ENCODE measurements around the gene ZC3H7A.

DNA sequence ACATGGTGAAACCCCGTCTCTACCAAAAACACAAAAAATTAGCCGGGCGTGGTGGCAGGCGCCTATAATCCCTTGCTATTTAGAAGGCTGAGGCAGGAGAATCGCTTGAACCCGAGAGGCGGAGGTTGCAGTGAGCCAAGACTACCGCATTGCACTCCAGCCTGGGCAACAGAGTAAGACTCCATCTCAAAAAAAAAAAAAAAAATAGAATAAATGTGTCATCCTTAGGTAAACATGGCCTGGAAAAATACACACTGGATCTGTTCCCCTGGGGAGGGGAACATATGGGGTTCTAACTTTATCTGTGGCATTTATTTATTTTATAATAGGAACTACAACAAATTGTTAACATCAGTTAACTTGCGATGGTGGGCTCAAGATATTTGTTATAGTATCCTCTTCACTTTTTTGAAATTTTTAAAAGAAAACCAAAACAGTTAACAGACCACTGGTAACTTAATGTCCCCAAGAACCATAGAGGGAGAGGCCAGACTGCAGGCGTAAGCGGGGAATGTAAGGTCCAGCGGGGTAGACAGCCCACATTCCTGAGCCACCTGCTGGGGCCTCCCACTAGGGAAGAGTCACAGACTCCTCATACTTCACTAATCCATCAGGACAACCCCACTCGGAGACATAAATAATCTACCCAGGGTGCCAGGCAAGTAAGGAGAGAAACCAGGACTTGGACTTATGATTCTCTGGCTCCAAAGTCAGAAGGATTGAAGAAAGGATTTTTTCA, 41.9 kb downstream of the ZC3H7A start:
- no peak for TF ChIP-seq MAZ (IDR thresholded peaks at IDR 0.05; ENCODE audit: borderline replicate concordance, low read depth, low read length)
- TF ChIP-seq MAZ (CRISPR knock-in tag; IDR thresholded peaks at IDR 0.05; ENCODE audit: low read depth): no peak
- 0 out of 4 replicates have a peak, but pooled peaks of 1 of the 2 experiments have one; percentile 17 for TF ChIP-seq NR2F1 (CRISPR knock-in tag; IDR thresholded peaks at IDR 0.05)
- TF ChIP-seq, protein P1, sequence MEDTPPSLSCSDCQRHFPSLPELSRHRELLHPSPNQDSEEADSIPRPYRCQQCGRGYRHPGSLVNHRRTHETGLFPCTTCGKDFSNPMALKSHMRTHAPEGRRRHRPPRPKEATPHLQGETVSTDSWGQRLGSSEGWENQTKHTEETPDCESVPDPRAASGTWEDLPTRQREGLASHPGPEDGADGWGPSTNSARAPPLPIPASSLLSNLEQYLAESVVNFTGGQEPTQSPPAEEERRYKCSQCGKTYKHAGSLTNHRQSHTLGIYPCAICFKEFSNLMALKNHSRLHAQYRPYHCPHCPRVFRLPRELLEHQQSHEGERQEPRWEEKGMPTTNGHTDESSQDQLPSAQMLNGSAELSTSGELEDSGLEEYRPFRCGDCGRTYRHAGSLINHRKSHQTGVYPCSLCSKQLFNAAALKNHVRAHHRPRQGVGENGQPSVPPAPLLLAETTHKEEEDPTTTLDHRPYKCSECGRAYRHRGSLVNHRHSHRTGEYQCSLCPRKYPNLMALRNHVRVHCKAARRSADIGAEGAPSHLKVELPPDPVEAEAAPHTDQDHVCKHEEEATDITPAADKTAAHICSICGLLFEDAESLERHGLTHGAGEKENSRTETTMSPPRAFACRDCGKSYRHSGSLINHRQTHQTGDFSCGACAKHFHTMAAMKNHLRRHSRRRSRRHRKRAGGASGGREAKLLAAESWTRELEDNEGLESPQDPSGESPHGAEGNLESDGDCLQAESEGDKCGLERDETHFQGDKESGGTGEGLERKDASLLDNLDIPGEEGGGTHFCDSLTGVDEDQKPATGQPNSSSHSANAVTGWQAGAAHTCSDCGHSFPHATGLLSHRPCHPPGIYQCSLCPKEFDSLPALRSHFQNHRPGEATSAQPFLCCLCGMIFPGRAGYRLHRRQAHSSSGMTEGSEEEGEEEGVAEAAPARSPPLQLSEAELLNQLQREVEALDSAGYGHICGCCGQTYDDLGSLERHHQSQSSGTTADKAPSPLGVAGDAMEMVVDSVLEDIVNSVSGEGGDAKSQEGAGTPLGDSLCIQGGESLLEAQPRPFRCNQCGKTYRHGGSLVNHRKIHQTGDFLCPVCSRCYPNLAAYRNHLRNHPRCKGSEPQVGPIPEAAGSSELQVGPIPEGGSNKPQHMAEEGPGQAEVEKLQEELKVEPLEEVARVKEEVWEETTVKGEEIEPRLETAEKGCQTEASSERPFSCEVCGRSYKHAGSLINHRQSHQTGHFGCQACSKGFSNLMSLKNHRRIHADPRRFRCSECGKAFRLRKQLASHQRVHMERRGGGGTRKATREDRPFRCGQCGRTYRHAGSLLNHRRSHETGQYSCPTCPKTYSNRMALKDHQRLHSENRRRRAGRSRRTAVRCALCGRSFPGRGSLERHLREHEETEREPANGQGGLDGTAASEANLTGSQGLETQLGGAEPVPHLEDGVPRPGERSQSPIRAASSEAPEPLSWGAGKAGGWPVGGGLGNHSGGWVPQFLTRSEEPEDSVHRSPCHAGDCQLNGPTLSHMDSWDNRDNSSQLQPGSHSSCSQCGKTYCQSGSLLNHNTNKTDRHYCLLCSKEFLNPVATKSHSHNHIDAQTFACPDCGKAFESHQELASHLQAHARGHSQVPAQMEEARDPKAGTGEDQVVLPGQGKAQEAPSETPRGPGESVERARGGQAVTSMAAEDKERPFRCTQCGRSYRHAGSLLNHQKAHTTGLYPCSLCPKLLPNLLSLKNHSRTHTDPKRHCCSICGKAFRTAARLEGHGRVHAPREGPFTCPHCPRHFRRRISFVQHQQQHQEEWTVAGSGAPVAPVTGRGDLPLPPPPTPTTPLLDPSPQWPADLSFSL (CRISPR knock-in tag; IDR thresholded peaks at IDR 0.05): no peak
- no peak for TF ChIP-seq ZNF383 (CRISPR knock-in tag; IDR thresholded peaks at IDR 0.05; ENCODE audit: borderline replicate concordance)
- TF ChIP-seq, protein P2, sequence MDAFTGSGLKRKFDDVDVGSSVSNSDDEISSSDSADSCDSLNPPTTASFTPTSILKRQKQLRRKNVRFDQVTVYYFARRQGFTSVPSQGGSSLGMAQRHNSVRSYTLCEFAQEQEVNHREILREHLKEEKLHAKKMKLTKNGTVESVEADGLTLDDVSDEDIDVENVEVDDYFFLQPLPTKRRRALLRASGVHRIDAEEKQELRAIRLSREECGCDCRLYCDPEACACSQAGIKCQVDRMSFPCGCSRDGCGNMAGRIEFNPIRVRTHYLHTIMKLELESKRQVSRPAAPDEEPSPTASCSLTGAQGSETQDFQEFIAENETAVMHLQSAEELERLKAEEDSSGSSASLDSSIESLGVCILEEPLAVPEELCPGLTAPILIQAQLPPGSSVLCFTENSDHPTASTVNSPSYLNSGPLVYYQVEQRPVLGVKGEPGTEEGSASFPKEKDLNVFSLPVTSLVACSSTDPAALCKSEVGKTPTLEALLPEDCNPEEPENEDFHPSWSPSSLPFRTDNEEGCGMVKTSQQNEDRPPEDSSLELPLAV (CRISPR knock-in tag; conservative IDR thresholded peaks at IDR 0.05; ENCODE audit: low read depth): no peak
- TF ChIP-seq, protein P3, sequence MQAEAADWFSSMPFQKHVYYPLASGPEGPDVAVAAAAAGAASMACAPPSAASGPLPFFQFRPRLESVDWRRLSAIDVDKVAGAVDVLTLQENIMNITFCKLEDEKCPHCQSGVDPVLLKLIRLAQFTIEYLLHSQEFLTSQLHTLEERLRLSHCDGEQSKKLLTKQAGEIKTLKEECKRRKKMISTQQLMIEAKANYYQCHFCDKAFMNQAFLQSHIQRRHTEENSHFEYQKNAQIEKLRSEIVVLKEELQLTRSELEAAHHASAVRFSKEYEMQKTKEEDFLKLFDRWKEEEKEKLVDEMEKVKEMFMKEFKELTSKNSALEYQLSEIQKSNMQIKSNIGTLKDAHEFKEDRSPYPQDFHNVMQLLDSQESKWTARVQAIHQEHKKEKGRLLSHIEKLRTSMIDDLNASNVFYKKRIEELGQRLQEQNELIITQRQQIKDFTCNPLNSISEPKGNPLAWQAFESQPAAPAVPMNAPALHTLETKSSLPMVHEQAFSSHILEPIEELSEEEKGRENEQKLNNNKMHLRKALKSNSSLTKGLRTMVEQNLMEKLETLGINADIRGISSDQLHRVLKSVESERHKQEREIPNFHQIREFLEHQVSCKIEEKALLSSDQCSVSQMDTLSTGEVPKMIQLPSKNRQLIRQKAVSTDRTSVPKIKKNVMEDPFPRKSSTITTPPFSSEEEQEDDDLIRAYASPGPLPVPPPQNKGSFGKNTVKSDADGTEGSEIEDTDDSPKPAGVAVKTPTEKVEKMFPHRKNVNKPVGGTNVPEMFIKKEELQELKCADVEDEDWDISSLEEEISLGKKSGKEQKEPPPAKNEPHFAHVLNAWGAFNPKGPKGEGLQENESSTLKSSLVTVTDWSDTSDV (CRISPR knock-in tag; IDR thresholded peaks at IDR 0.05): no peak
- TF ChIP-seq MAFF (IDR thresholded peaks at IDR 0.05; ENCODE audit: low read depth, low read length): no peak
- no peak for TF ChIP-seq POLR2A (IDR thresholded peaks at IDR 0.05; ENCODE audit: insufficient read depth in 1 of 2, low read depth in 2 of 2, low read length in 2 of 2)
- TF ChIP-seq RFX5 (IDR thresholded peaks at IDR 0.05; ENCODE audit: low read depth, low read length): 0 out of 2 replicates have a peak, but pooled peaks have one; percentile 9
- no peak for TF ChIP-seq CTCF (CRISPR knock-in tag; IDR thresholded peaks at IDR 0.05)
- TF ChIP-seq TSC22D2 (CRISPR knock-in tag; IDR thresholded peaks at IDR 0.05; ENCODE audit: borderline replicate concordance): no peak
- TF ChIP-seq NFE2L1 (CRISPR knock-in tag; IDR thresholded peaks at IDR 0.05; ENCODE audit: borderline replicate concordance): no peak

Measured in HepG2 (cell line).